ENCODE measurements around the gene EGFR.

EGFR gene

GRCh38 chr7:55043691-55044370 is 25.0 kb downstream of the EGFR start:
- no peak for DNase-seq

- DNase-seq = no peak
Measured at GRCh38 chr7:55044371-55044717, 25.5 kb downstream of the EGFR start.

- DNase-seq = no peak
Measured at GRCh38 chr7:55044791-55045190, 26.0 kb downstream of the EGFR start.

GRCh38 chr7:55046582-55047342 is 27.9 kb downstream of the EGFR start:
- DNase-seq = no peak

GRCh38 chr7:55048221-55048859 is 29.5 kb downstream of the EGFR start:
- DNase-seq = no peak

- DNase-seq = no peak
Measured at GRCh38 chr7:55050281-55050680, 31.5 kb downstream of the EGFR start.

- no peak for DNase-seq
Measured at GRCh38 chr7:55052081-55052480, 33.3 kb downstream of the EGFR start.

GRCh38 chr7:55052741-55053427 is 34.1 kb downstream of the EGFR start:
- no peak for DNase-seq

GRCh38 chr7:55053651-55054571 is 35.1 kb downstream of the EGFR start:
- no peak for DNase-seq

- no peak for DNase-seq
Measured at GRCh38 chr7:55054758-55055157, 35.9 kb downstream of the EGFR start.

GRCh38 chr7:55055479-55055878 is 36.7 kb downstream of the EGFR start:
- no peak for DNase-seq

GRCh38 chr7:55056068-55056467 is 37.3 kb downstream of the EGFR start:
- no peak for DNase-seq

- DNase-seq = no peak
Measured at GRCh38 chr7:55056577-55057480, 38.0 kb downstream of the EGFR start.

GRCh38 chr7:55058314-55058713 is 39.5 kb downstream of the EGFR start:
- DNase-seq = no peak

GRCh38 chr7:55059021-55059420 is 40.2 kb downstream of the EGFR start:
- no peak for DNase-seq

- no peak for DNase-seq
Measured at GRCh38 chr7:55060085-55060484, 41.3 kb downstream of the EGFR start.

- DNase-seq = no peak
Measured at GRCh38 chr7:55060636-55061022, 41.8 kb downstream of the EGFR start.

GRCh38 chr7:55061726-55062499 is 43.1 kb downstream of the EGFR start:
- DNase-seq = no peak

GRCh38 chr7:55063061-55063460 is 44.2 kb downstream of the EGFR start:
- no peak for DNase-seq

- DNase-seq = no peak
Measured at GRCh38 chr7:55063633-55064032, 44.8 kb downstream of the EGFR start.

GRCh38 chr7:55065079-55065478 is 46.3 kb downstream of the EGFR start:
- no peak for DNase-seq
